Thyroid gland (tissue), 4 donors: ENCODE results near the gene LUM. TPM values are rescaled to one million over a fixed set of nuclear protein-coding genes. Genes with fewer than 3 reads are reported as not detected.
"Not testable (repeated sequence)": the region's sequence is repeated elsewhere in the genome, so short reads cannot be mapped to it uniquely, and the experiment has no call there.

Experiments
- DNase-seq, 2 donors: peaks; one replicate each; pipeline ENCODE4 v3.0.0-alpha.2; 2019
- H3K27ac ChIP-seq, 3 donors: fragments of 200-600 bp; sonication (generic); 1 replicate in 2 of 3; 2 replicates in 1 of 3; pipeline ENCODE4 v1.5.1; 2016 to 2019; ENCODE audit warnings: mild to moderate bottlenecking in 1 of 3, moderate library complexity in 1 of 3
- H3K27me3 ChIP-seq: fragments of 200-600 bp; sonication (generic); one replicate; pipeline ENCODE4 v1.5.1; 2019
- H3K36me3 ChIP-seq, 2 donors: fragments of 200-600 bp; sonication (generic); one replicate each; pipeline ENCODE4 v1.5.1; 2016 to 2019
- H3K4me1 ChIP-seq, 2 donors: fragments of 200-600 bp; sonication (generic); one replicate each; pipeline ENCODE4 v1.5.1; 2017 to 2019
- H3K4me3 ChIP-seq, 3 donors: fragments of 200-600 bp; sonication (generic); replicated peaks in 1 of 3; 1 replicate in 2 of 3; 2 replicates in 1 of 3; pipeline ENCODE4 v1.5.1; 2016; ENCODE audit warnings: mild to moderate bottlenecking in 1 of 3
- H3K9me3 ChIP-seq: fragments of 200-600 bp; sonication (generic); one replicate; pipeline ENCODE4 v1.5.1; 2017
- CTCF ChIP-seq, 6 experiments: fragments of 200-600 bp in 3 of 6; fragments of 450-650 bp in 3 of 6; sonication (generic) in 3 of 6; IDR thresholded peaks; one replicate each; pipeline ENCODE4 v1.5.1; 2016 to 2019; ENCODE audit warnings: antibody characterized with exemption in 6 of 6, mild to moderate bottlenecking in 2 of 6, inconsistent platforms in 1 of 6, moderate library complexity in 1 of 6
- POLR2A ChIP-seq, 2 donors: fragments of 450-650 bp; IDR thresholded peaks; one replicate each; pipeline ENCODE4 v1.6.1; 2017; ENCODE audit warnings: antibody characterized with exemption in 2 of 2, mild to moderate bottlenecking in 2 of 2, moderate library complexity in 1 of 2
- WGBS, 2 donors: methylation state at CpG; one replicate each; pipeline ENCODE4 v1.1.5; 2017; 5-methylcytosine and 5-hydroxymethylcytosine counted together
- intact Hi-C: fragments of 100-400 bp; cut with DNase I; formaldehyde crosslinking; loops from one replicate; pipeline ENCODE4 v1.15.1; 2023
- total RNA-seq, 4 donors: library from RNA; depleted of rRNA; stranded (reverse); fragments of >200 nt; gene quantifications; one replicate each; pipeline ENCODE4 v1.2.3, GENCODE V29; 2016

Gene LUM
- total RNA-seq, 4 donors from 2014 or later = 36.7 to 840 (median 127) TPM

DNA sequence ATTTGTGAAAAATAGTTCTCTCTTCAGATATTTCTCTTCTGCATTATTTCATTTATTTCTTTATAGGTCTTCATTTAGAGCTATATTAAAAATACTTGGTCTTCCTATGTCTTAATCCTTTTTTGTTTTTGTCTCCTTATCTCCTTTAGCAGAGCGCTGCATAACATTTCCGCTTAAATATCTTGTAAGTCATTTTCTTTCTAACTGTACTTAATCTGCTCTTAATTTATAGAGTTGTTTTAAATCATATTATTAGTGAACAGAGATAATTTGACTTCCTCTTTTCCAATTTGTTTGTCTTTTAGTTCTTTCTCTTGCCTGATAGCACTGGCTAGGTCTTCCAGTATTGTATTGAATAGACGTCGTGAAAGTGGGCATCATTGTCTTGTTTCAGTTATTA is 18.0 kb downstream of the LUM start:
- intact Hi-C loops = no loop called here
- Histone ChIP-seq H3K9me3 (no peaks in the 10 kb centered on the region), H3K27me3 (no peaks in the 10 kb centered on the region), H3K4me3 (no peak overlapping the region), H3K36me3 (no peaks in the 10 kb centered on the region), H3K27ac (no peak overlapping the region), H3K4me1 (no peaks in the 10 kb centered on the region)
- WGBS, 2 donors = 89 to 90% methylated on average over 4 of the region's 4 CpGs
- TF ChIP-seq CTCF (IDR thresholded peaks at IDR 0.05) (no peak), POLR2A (IDR thresholded peaks at IDR 0.05) (no peak)
- DNase-seq = no peak

GRCh38 chr12:91091916-91092715 is 19.2 kb downstream of the LUM start:
- Histone ChIP-seq H3K4me1 (no peaks in the 10 kb centered on the region), H3K36me3 (no peaks in the 10 kb centered on the region), H3K9me3 (no peaks in the 10 kb centered on the region), H3K27me3 (no peaks in the 10 kb centered on the region), H3K27ac (no peak overlapping the region), H3K4me3 (no peak overlapping the region)
- TF ChIP-seq POLR2A (IDR thresholded peaks at IDR 0.05) = no peak
- no peak for TF ChIP-seq CTCF (IDR thresholded peaks at IDR 0.05)
- 75 to 77% methylated on average over 6 of the region's 6 CpGs for WGBS, 2 donors
- no peak for DNase-seq
- intact Hi-C loops = no loop called here

DNA sequence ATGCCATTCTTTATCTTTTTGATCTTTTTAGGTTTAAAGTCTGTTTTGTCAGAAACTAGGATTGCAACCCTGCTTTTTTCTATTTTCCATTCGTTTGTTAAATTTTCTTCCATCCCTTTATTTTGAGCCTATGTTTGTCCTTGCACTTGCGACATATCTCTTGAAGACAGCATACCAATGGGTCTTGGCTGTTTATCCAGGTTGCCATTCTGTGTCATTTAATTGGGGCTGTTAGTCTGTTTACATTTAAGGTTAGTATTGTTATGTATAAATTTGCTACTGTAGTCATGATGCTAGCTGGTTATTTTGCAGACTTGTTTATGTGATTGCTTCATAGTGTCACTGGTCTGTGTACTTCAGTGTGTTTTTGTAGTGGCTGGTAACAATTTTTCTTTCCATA is 21.3 kb downstream of the LUM start:
- DNase-seq, H3K27me3 ChIP-seq, H3K27ac ChIP-seq, H3K4me1 ChIP-seq, H3K36me3 ChIP-seq, H3K9me3 ChIP-seq, H3K4me3 ChIP-seq, intact Hi-C loops: not testable (repeated sequence)
- WGBS, 2 donors = 89 to 92% methylated on average over 2 of the region's 2 CpGs

GRCh38 chr12:91080041-91080440 is 31.3 kb downstream of the LUM start:
- H3K27me3 ChIP-seq = no peaks in the 10 kb centered on the region
- H3K4me1 ChIP-seq = no peaks in the 10 kb centered on the region
- WGBS, 2 donors = 75 to 91% methylated on average over 1 of the region's 1 CpG
- TF ChIP-seq CTCF (IDR thresholded peaks at IDR 0.05) (no peak), POLR2A (IDR thresholded peaks at IDR 0.05) (no peak)
- no peak overlapping the region for H3K27ac ChIP-seq
- H3K36me3 ChIP-seq = no peaks in the 10 kb centered on the region
- DNase-seq = no peak
- intact Hi-C loops = no loop called here
- H3K4me3 ChIP-seq = no peak overlapping the region
- H3K9me3 ChIP-seq = no peaks in the 10 kb centered on the region

- Histone ChIP-seq H3K36me3 (no peaks in the 10 kb centered on the region), H3K4me3 (no peak overlapping the region), H3K4me1 (no peaks in the 10 kb centered on the region), H3K27me3 (no peaks in the 10 kb centered on the region), H3K27ac (no peak overlapping the region), H3K9me3 (no peaks in the 10 kb centered on the region)
- intact Hi-C loops = no loop called here
- DNase-seq = no peak
- 52 to 58% methylated on average over 1 of the region's 1 CpG for WGBS, 2 donors
- TF ChIP-seq POLR2A (IDR thresholded peaks at IDR 0.05) (no peak), CTCF (IDR thresholded peaks at IDR 0.05) (no peak)
Observed at GRCh38 chr12:91078501-91078900, 32.8 kb downstream of the LUM start.
